Measurements from ENCODE around the gene DNAJC5G. TPM values are rescaled to one million over a fixed set of nuclear protein-coding genes. Genes with fewer than 3 reads are reported as not detected.

DNAJC5G gene
- total RNA-seq, 1 experiment from 2014 or later = 0.37 TPM

DNA sequence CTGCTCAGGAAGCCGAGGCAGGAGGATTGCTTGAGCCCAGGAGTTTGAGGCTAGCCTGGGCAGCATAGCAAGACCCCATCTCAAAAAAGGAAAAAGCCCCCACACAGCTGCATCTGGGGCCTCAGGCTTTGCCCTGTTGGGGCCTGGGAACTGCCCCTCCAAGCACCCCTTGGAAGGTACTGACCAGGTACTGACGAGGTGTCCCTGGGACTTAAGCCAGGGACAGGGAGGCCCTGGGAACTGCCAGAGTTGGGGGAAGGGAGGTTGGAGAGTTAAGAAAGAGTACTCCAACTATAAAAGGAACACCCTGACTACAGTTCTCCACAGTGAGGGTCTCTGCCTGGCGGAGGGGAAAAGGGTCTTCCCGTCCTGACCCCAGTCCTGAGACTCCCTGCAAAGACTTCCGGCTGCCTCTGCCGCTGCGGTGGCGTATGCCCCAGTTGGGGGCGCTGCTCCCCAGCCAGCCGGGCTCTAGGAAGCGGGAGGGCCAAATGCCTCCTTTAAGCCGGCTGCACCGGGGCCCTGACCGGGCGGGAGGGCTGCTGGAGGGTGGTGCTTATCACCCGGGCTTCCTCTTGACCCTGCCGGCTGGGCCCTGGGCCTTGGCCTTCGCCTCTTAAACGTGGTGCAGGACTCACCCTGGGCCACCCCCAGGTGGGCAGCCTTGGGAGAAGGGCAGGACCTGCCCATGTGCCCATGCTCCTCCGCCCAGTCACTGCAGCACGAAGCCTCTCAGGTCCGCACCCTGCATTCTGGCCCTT, 25.2 kb upstream of the DNAJC5G start:
- no peaks in the 10 kb centered on the region for H3K9me3 ChIP-seq (ENCODE audit: control insufficient read depth, low read depth, low read length)
- H3K79me2 ChIP-seq (ENCODE audit: insufficient read depth, low read length) = no peaks in the 10 kb centered on the region
- peak overlapping the region; percentile 70 for H2AFZ ChIP-seq (ENCODE audit: low read length)
- H3K4ac ChIP-seq (ENCODE audit: low read depth, low read length) = no peak overlapping the region
- no CpG with 5 or more reads among the region's 22 CpGs for WGBS (ENCODE audit: extremely low coverage, insufficient read length, low lambda C conversion rate)
- H2BK5ac ChIP-seq (ENCODE audit: insufficient read length, low read length) = no peak overlapping the region
- H2AK5ac ChIP-seq (ENCODE audit: insufficient read length, low read length) = no peak overlapping the region
- no peak overlapping the region for H2BK15ac ChIP-seq (ENCODE audit: low read depth, low read length)
- TF ChIP-seq, protein P1, sequence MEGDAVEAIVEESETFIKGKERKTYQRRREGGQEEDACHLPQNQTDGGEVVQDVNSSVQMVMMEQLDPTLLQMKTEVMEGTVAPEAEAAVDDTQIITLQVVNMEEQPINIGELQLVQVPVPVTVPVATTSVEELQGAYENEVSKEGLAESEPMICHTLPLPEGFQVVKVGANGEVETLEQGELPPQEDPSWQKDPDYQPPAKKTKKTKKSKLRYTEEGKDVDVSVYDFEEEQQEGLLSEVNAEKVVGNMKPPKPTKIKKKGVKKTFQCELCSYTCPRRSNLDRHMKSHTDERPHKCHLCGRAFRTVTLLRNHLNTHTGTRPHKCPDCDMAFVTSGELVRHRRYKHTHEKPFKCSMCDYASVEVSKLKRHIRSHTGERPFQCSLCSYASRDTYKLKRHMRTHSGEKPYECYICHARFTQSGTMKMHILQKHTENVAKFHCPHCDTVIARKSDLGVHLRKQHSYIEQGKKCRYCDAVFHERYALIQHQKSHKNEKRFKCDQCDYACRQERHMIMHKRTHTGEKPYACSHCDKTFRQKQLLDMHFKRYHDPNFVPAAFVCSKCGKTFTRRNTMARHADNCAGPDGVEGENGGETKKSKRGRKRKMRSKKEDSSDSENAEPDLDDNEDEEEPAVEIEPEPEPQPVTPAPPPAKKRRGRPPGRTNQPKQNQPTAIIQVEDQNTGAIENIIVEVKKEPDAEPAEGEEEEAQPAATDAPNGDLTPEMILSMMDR (conservative IDR thresholded peaks at IDR 0.05) = peak; percentile 97
- H3K23ac ChIP-seq (ENCODE audit: insufficient read length, low read depth, low read length) = no peak overlapping the region
- H3K27ac ChIP-seq (ENCODE audit: insufficient read length, low read depth, low read length) = no peak overlapping the region
- no peaks in the 10 kb centered on the region for H3K4me1 ChIP-seq (ENCODE audit: insufficient read depth, low read length)
- Mint-ChIP-seq H3K36me3 (ENCODE audit: insufficient read depth in 1 of 3, low read depth in 3 of 3) (peaks cover 0 to 2% (median 0%) of the 10 kb centered on the region in 3 experiments; a peak in 1 of 7 replicates), H3K27me3 (ENCODE audit: low read depth) (peaks cover 36% of the 10 kb centered on the region), H3K9me3 (no peaks in the 10 kb centered on the region), H3K4me3 (peak overlapping the region; percentile 34 to 73), H3K27ac (peak overlapping the region in 1 of 3 experiments; percentile 44; a peak in 2 of 7 replicates), H3K4me1 (peaks cover 13 to 18% of the 10 kb centered on the region in 2 experiments)
- no peak overlapping the region for H3T11ph ChIP-seq (ENCODE audit: low read length)
- H4K8ac ChIP-seq (replicated peaks; ENCODE audit: insufficient read length, low read depth, low read length) = no peak overlapping the region
- no peaks in the 10 kb centered on the region for H3K79me1 ChIP-seq (ENCODE audit: insufficient read depth, low read depth, low read length, poor library complexity, severe bottlenecking)
- peak overlapping the region; percentile 32 for H3K4me2 ChIP-seq (ENCODE audit: insufficient read depth, insufficient read length, low read length)
- H3K27me3 ChIP-seq (ENCODE audit: insufficient read depth, low read length) = no peaks in the 10 kb centered on the region
- no peak overlapping the region for H2BK120ac ChIP-seq (ENCODE audit: low read depth, low read length, poor library complexity, severe bottlenecking)
- no peak overlapping the region for H2BK12ac ChIP-seq (ENCODE audit: insufficient read length, low read depth, low read length)
- H3K18ac ChIP-seq (ENCODE audit: insufficient read length, low read depth, low read length) = peak overlapping the region; percentile 56
- no peak overlapping the region for H4K5ac ChIP-seq (ENCODE audit: insufficient read length, low read depth, low read length)
- peak; percentile 87 for DNase-seq
- no peak overlapping the region for H3K14ac ChIP-seq (ENCODE audit: insufficient read depth, low read length)
- no peak overlapping the region for H3K56ac ChIP-seq (ENCODE audit: insufficient read length, low read depth, low read length)
- no peaks in the 10 kb centered on the region for H3K23me2 ChIP-seq (ENCODE audit: insufficient read length, low read depth, low read length, poor library complexity, severe bottlenecking)
- no peak overlapping the region for H3K9ac ChIP-seq (ENCODE audit: extremely low read depth, insufficient read length, low read length)
- no peaks in the 10 kb centered on the region for H4K20me1 ChIP-seq (ENCODE audit: control insufficient read depth, insufficient read depth, insufficient read length)
- H2BK20ac ChIP-seq (ENCODE audit: low read depth, low read length, poor library complexity, severe bottlenecking) = no peak overlapping the region
- H4K91ac ChIP-seq (ENCODE audit: insufficient read length, low read depth, low read length) = no peak overlapping the region
